Mesodermal cell (in vitro differentiated cells): ENCODE measurements around the gene TMEM39A.

Source experiments
- H3K27ac ChIP-seq: 2 replicates; pipeline ENCODE4 v1.7.0; 2013; ENCODE audit warnings: mild to moderate bottlenecking, low read depth, low read length, moderate library complexity; ENCODE audit not compliant: severe bottlenecking
- H3K36me3 ChIP-seq: 2 replicates; pipeline ENCODE4 v1.7.1; 2013; ENCODE audit warnings: mild to moderate bottlenecking, low read length, moderate library complexity; ENCODE audit not compliant: control insufficient read depth, insufficient read depth
- H3K4me1 ChIP-seq: one replicate; pipeline ENCODE4 v1.7.1; 2013; ENCODE audit warnings: mild to moderate bottlenecking, low read length; ENCODE audit not compliant: insufficient read depth, control insufficient read depth, poor library complexity, severe bottlenecking
- H3K4me3 ChIP-seq: 2 replicates; pipeline ENCODE4 v1.7.0; 2013; ENCODE audit warnings: low read length, control low read depth, mild to moderate bottlenecking; ENCODE audit not compliant: insufficient read depth, poor library complexity, severe bottlenecking; ENCODE audit errors: extremely low read depth
- H3K9me3 ChIP-seq: 2 replicates; pipeline ENCODE4 v1.7.1; 2013; ENCODE audit warnings: mild to moderate bottlenecking, low read length, moderate library complexity; ENCODE audit not compliant: control insufficient read depth
- WGBS, 2 experiments: methylation state at CpG; one replicate each; pipeline ENCODE4 v1.1.5; 2013; ENCODE audit warnings: missing lambda C conversion rate in 2 of 2; ENCODE audit not compliant: insufficient coverage in 2 of 2; 5-methylcytosine and 5-hydroxymethylcytosine counted together

The TMEM39A gene

DNA sequence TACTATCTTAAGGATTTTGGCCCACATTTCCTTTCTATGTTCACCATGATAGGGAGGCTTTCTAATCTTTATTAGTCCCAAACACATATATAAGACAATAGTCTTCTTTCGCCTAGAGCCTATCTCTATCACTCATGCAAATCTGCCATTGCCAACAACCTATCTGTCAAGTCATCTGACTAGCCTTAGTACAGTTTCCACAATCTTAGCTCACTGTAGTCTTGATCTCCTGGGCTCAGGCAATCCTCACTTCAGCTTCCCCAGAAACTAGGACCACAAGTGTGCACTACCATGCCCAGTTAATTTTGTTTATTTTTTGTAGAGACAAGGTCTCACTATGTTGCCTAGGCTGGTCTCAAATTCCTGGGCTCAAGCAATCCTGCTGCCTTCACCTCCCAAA, 6.9 kb downstream of the TMEM39A start:
- Histone ChIP-seq H3K4me1 (no peaks in the 10 kb centered on the region), H3K9me3 (no peaks in the 10 kb centered on the region), H3K36me3 (peaks cover 84% of the 10 kb centered on the region), H3K27ac (no peak overlapping the region), H3K4me3 (no peak overlapping the region)
- 80 to 89% methylated on average over 1 of the region's 1 CpG for WGBS, 2 experiments

DNA sequence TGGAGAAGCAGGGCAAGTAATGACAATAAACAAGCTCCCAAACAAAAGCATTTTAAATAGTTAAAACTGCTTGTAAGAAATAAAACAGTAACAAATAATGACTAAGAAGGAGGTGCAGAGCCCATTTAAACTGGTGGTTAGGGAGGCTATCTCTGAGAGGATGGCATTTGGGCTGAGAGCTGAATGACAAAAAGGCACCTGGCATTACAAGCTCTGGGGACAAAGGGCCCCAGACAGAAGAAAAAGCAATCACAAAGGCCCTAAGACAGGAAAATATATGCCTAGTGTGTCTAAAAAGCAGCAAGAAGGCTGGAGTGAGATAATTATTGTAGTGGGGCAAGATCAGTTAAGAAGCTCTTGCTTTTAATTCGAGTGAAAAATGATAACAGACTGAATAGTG, 9.6 kb downstream of the TMEM39A start:
- no peak overlapping the region for H3K4me3 ChIP-seq
- H3K36me3 ChIP-seq: peaks cover 88% of the 10 kb centered on the region
- no peaks in the 10 kb centered on the region for H3K9me3 ChIP-seq
- H3K27ac ChIP-seq: no peak overlapping the region
- 100% methylated on average over 1 of the region's 1 CpG for WGBS, 2 experiments
- H3K4me1 ChIP-seq: no peaks in the 10 kb centered on the region

DNA sequence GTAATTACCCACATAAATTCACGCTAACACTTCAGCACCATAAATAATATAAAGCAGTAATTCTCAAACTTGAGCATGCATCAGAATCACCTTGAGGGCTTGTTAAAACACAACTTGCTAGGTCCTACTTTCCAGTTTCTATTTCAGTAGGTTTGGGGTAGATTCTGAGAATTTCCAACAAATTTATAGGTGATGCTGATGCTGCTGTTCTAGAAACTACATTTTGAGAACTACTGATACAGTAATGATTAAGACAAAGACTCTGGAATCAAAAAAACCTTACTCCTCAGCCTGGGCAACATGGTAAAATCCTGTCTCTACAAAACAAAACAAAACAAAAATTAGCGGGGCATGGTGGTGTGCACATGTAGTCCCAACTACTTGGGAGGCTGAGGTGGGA, 18.8 kb downstream of the TMEM39A start:
- H3K27ac ChIP-seq: no peak overlapping the region
- 100% methylated on average over 1 to 2 of the region's 2 CpGs for WGBS, 2 experiments
- H3K9me3 ChIP-seq: no peaks in the 10 kb centered on the region
- peaks cover 85% of the 10 kb centered on the region for H3K36me3 ChIP-seq
- H3K4me3 ChIP-seq: no peak overlapping the region
- H3K4me1 ChIP-seq: no peaks in the 10 kb centered on the region

DNA sequence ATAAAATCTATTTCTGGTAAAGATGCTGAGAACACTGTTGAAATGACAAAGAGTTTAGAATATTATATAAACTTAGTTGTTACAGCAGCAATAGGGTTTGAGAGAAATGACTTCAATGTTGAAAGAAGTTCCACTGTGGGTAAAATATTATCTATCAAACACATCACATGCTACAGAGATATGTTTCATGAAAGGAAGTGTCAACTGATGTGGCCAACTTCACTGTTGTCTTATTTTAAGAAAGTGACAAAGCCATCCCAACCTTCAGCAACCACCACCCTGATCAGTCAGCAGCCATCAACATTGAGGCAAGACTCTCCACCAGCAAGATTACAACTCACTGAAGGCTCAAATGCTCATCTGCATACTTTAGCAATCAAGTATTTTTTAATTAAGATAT, 20.2 kb downstream of the TMEM39A start:
- Histone ChIP-seq H3K9me3 (no peaks in the 10 kb centered on the region), H3K27ac (no peak overlapping the region), H3K36me3 (peaks cover 83% of the 10 kb centered on the region), H3K4me3 (no peak overlapping the region), H3K4me1 (no peaks in the 10 kb centered on the region)

DNA sequence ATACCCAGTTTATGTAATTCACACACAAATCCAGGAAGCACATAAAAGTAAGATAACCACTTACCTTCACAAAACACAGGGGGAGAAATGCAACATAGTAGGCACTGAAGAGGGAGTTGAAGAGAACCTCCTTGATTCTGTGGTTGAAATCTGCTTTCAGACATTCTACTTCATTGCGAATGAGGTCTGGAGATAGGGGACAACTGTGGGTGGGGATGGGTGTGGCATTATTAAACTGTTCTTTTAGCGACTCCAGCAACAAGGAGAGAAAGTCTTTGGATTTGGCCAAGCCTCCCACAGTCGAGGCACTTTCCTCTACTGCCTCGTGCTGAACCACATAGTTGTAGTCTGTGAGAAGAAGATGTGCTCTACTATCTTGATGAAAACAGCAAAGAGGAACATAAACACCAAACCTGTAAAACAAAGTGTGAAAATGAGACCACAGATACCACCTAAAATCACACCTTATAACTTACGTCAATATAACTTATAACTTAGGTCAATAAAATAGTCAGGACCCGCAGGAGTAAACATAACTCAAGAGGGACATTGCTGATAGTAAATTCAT, 25.6 kb downstream of the TMEM39A start:
- Histone ChIP-seq H3K4me3 (no peak overlapping the region), H3K36me3 (peaks cover 90% of the 10 kb centered on the region), H3K9me3 (no peaks in the 10 kb centered on the region), H3K27ac (no peak overlapping the region), H3K4me1 (no peaks in the 10 kb centered on the region)
- WGBS, 2 experiments: 100% methylated on average over 1 to 3 of the region's 6 CpGs

DNA sequence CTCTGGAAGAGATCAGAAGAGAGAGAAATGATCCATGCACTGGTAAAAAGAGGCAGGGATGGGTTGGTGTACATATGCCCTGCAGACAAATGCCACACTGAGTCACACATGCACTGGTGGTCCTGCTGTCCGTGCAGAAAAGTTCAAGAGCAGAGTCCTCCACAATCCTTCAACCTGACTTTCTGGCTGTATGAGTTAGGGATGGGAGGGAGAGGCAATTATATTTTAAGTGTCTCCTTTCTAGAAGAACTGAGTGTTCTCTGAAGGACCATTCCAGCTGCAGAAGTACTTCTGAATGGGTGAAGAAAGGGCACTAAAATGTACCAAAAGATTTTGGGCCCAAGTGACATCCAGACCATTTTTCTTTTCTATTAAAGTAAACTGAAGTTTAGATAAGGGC, 26.4 kb downstream of the TMEM39A start:
- Histone ChIP-seq H3K4me1 (no peaks in the 10 kb centered on the region), H3K36me3 (peaks cover 86% of the 10 kb centered on the region)
- no CpG with 5 or more reads among the region's 1 CpG for WGBS, 2 experiments

DNA sequence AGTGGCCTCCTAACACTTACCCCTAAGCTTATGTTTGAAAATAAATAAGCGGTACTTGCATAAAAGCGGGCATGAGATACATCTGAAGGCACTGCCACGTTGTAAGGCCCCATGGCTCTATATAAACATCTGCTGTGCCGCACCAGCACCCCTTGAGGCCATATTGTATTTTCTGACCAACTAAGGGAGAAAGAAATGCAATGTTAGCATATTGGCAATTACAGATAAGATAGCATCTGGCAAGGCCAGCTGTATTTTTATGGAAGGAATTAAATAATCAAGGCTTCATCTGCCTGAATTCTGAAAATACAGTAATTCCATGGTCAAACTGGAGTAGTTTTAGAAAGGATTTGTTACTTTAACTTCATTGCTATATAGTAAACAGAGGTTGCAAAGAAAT, 28.7 kb downstream of the TMEM39A start:
- Histone ChIP-seq H3K4me3 (no peak overlapping the region), H3K9me3 (peaks cover 8% of the 10 kb centered on the region), H3K36me3 (peaks cover 92% of the 10 kb centered on the region), H3K27ac (no peak overlapping the region), H3K4me1 (no peaks in the 10 kb centered on the region)
- 87 to 100% methylated on average over 3 to 4 of the region's 4 CpGs for WGBS, 2 experiments

More for the DNA sequence above, 26.4 kb downstream of the TMEM39A start:
- Histone ChIP-seq H3K27ac (no peak overlapping the region), H3K4me3 (no peak overlapping the region), H3K9me3 (no peaks in the 10 kb centered on the region)

DNA sequence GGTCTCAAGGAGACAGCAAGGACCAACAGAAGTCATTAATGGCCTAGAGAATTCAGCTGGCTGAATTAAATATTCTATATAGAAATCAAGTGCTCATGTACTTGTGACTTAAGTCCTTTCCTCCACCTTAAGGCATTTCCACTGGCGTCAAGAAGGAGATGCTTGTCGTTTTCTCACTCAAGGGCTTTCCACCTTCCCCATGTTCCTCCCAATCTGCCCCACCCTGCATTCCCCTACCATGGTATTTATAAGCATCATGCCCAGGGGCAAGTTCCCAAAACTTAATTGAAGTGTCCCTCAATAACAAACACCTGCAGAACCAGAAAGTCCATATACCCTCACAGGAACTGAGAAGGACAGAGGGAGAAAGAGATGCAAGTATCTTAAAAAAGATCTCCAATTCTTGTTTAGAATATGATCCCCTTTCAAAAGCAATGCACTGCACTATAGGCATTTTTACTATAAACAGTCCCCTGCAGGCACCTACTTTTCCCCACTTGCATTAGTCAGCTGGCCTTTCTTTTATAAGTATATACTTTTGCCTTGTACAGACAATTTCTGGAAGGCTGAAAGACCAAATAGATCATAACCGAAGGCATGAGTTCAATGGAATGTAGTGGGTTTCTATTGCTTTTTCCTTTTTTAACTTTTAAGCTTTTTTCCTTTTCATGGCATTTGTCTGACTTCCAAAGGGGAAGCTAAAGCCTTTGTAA, 29.6 kb downstream of the TMEM39A start:
- H3K4me3 ChIP-seq: no peak overlapping the region
- no peak overlapping the region for H3K27ac ChIP-seq
- H3K9me3 ChIP-seq: peaks cover 14% of the 10 kb centered on the region
- no peaks in the 10 kb centered on the region for H3K4me1 ChIP-seq
- H3K36me3 ChIP-seq: peaks cover 94% of the 10 kb centered on the region
- WGBS, 2 experiments: 95 to 100% methylated on average over 2 to 3 of the region's 3 CpGs

DNA sequence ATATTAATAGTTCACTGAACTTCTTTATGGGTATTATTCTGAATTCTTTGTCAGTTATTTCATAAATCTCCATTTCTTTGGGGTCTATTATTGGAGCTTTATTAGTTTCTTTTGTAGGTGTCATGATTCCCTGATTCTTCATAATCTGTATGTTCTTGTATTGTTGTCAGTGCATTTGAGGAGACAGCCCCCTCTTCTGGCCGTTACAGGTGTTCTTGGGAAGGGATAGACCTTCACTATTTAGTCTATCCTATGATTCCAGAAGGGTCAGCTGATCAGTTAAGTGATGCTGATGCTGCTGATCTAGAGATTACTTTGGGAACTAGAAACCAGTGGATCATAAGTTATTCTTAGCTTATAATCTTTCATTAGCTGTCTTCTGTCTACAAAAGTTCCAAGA, 34.9 kb downstream of the TMEM39A start:
- WGBS, 2 experiments: no CpG with 5 or more reads among the region's 1 CpG
- H3K36me3 ChIP-seq: peaks cover 56% of the 10 kb centered on the region
- no peak overlapping the region for H3K4me3 ChIP-seq
- H3K27ac ChIP-seq: no peak overlapping the region
- no peaks in the 10 kb centered on the region for H3K4me1 ChIP-seq
- H3K9me3 ChIP-seq: peaks cover 40% of the 10 kb centered on the region

DNA sequence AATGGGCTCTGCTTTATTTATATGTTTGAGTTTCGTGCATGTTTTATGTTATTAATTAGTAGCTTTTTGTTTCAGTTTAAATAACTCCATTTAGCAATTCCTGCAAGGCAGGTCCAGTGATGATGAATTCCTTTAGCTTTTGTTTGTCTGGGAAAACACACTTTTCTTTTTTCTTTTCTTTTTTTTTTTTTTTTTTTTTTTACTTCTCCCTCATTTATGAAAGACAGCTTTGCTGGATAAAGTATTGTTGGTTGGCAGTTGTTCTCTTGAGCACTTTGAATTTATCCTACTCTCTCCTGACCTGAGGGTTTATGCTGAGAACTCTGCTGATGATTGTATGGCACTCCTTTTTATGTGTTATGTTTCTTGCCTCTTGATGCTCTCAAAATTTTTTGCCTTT, 35.7 kb downstream of the TMEM39A start:
- Histone ChIP-seq H3K4me3 (no peak overlapping the region), H3K36me3 (peaks cover 47% of the 10 kb centered on the region), H3K27ac (no peak overlapping the region), H3K4me1 (no peaks in the 10 kb centered on the region), H3K9me3 (peaks cover 40% of the 10 kb centered on the region)
- WGBS, 2 experiments: no CpG with 5 or more reads among the region's 1 CpG

DNA sequence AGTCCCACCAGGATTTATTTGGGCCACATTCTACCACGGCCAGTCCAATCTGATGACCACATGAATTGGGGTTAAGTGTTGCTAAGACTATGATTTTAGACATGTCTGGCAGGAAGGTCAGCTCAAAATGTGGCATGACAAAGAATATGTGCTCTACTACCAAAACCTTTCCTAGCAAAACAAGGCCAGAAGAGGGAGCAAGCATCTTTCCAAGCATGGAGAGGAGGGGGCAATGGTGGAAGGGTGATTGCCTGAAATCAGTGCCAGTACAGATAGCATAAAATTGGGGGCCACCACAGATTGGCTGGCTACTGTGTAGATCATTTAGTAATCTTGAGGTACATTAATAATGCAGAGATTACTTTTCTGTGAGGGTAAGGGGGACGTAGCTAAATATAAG, 43.2 kb downstream of the TMEM39A start:
- peaks cover under 1% of the 10 kb centered on the region for H3K9me3 ChIP-seq
- peaks cover 10% of the 10 kb centered on the region for H3K4me1 ChIP-seq
- peaks cover 25% of the 10 kb centered on the region for H3K36me3 ChIP-seq
- WGBS, 2 experiments: no CpG with 5 or more reads among the region's 2 CpGs
- no peak overlapping the region for H3K4me3 ChIP-seq
- H3K27ac ChIP-seq: no peak overlapping the region
